Measurements from ENCODE around the gene USP5. TPM values are rescaled to one million over a fixed set of nuclear protein-coding genes. Genes with fewer than 3 reads are reported as not detected.

Gene USP5
- total and polyA plus RNA-seq, 2 donors (not counting 3 experiments of a cell fraction or from before 2014, with no cell fraction given), result 68.9 to 135 TPM

- Histone ChIP-seq H3K4me3 (replicated peaks in 1 of 3; ENCODE audit: insufficient read depth in 1 of 3, low read depth in 1 of 3, low read length in 3 of 3) (no peak overlapping the region), H3K9me3 (replicated peaks; ENCODE audit: control insufficient read depth, insufficient read depth, low read length) (no peaks in the 10 kb centered on the region), H3K27me3 (ENCODE audit: control insufficient read depth in 2 of 2, insufficient read depth in 2 of 2, low read length in 2 of 2) (no peaks in the 10 kb centered on the region), H4K20me1 (replicated peaks; ENCODE audit: control insufficient read depth, extremely low read depth, insufficient read depth, low read length) (no peaks in the 10 kb centered on the region), H3K27ac (ENCODE audit: insufficient read depth, low read depth, low read length) (no peak overlapping the region), H3K36me3 (ENCODE audit: control insufficient read depth in 2 of 2, extremely low read depth in 1 of 2, insufficient read depth in 2 of 2, low read length in 2 of 2) (peaks cover 16 to 64% of the 10 kb centered on the region in 2 experiments), H3K4me1 (ENCODE audit: control insufficient read depth, extremely low read depth, insufficient read depth, low read length) (peaks cover 3% of the 10 kb centered on the region), H2AFZ (ENCODE audit: low read depth, low read length) (no peak overlapping the region), H3K9me1 (replicated peaks; ENCODE audit: control insufficient read depth, extremely low read depth, insufficient read depth, low read length) (no peaks in the 10 kb centered on the region), H3K4me2 (ENCODE audit: insufficient read depth, low read length) (no peak overlapping the region), H3K9ac (replicated peaks; ENCODE audit: extremely low read depth, insufficient read depth, low read length) (no peak overlapping the region), H3K79me2 (ENCODE audit: control insufficient read depth, insufficient read depth, low read length) (peaks cover 12% of the 10 kb centered on the region)
- dilution Hi-C loops (cut with MboI; ENCODE audit: extremely low pct_ligation_motif_present, low sequenced_read_pairs), result no loop called here
- ChIA-PET POLR2A (no interaction called here), CTCF (no interaction called here)
- FAIRE-seq (no peak), DNase-seq (ENCODE audit: low read depth, low spot score) (no peak)
- TF ChIP-seq POLR2AphosphoS5 (IDR thresholded peaks at IDR 0.05; ENCODE audit: insufficient read depth, low read depth, low read length) (no peak), JUN (IDR thresholded peaks at IDR 0.05; ENCODE audit: borderline replicate concordance, insufficient read depth, insufficient read length, low read depth) (no peak), POLR2A (IDR thresholded peaks at IDR 0.05; ENCODE audit: low read depth, low read length) (no peak), MAX (IDR thresholded peaks at IDR 0.05; ENCODE audit: insufficient read depth, insufficient read length) (no peak), EZH2 (IDR thresholded peaks at IDR 0.05; ENCODE audit: borderline replicate concordance, low read depth, low read length, severe bottlenecking) (no peak), FOS (IDR thresholded peaks at IDR 0.05; ENCODE audit: borderline replicate concordance, insufficient read depth, low read length) (no peak), CTCF (IDR thresholded peaks at IDR 0.05; ENCODE audit: extremely low read depth in 1 of 2, insufficient read depth in 1 of 2, low read depth in 1 of 2, low read length in 2 of 2) (no peak), MYC (IDR thresholded peaks at IDR 0.05; ENCODE audit: low read depth, low read length) (no peak), GATA2 (IDR thresholded peaks at IDR 0.05; ENCODE audit: insufficient read depth, insufficient read length, low read depth, low read length) (no peak)
- no TSS peak for BruUV-seq (replicated peaks)
- intact Hi-C loops (cut with micrococcal nuclease), result no loop called here
Observed at GRCh38 chr12:6858799-6859198, 6.8 kb downstream of the USP5 start.
